Posterior vena cava (tissue), 2 donors: ENCODE data around the gene NKPD1. TPM values are rescaled to one million over a fixed set of nuclear protein-coding genes. Genes with fewer than 3 reads are reported as not detected.

Experiments
- DNase-seq: peaks from one replicate; pipeline ENCODE4 v3.0.0-alpha.2; 2020; ENCODE audit warnings: low spot score
- intact Hi-C, 2 donors: fragments of 100-400 bp; cut with DNase I; formaldehyde crosslinking; loops; one replicate each; pipeline versions ENCODE4 v1.14.1 to v1.14.2; 2022 to 2023
- total RNA-seq, 2 donors: library from RNA; stranded (reverse); fragmentation: NEBNext Ultra II Directional; extraction: Animal tissue kit (Norgen Biotek cat#: 25700); gene quantifications; one replicate each; pipeline ENCODE4 v1.2.1, GENCODE V29; 2021
- donor health status: DM: yes; HTN: yes; CAD: no.
- donor health status: DM: yes; HTN: yes; CAD: no.

Gene NKPD1
- total RNA-seq, 2 donors from 2014 or later: not detected

GRCh38 chr19:45159210-45159970 is 1.4 kb downstream of the NKPD1 start:
- intact Hi-C loops: no loop called here
- no peak for DNase-seq

GRCh38 chr19:45158503-45159209 is 2.1 kb downstream of the NKPD1 start:
- intact Hi-C loops: no loop called here
- DNase-seq: no peak

- intact Hi-C loops: no loop called here
- no peak for DNase-seq
Measured at GRCh38 chr19:45156751-45157150, 4.0 kb downstream of the NKPD1 start.

- DNase-seq: no peak
- intact Hi-C loops: no loop called here
Measured at GRCh38 chr19:45156011-45156630, 4.7 kb downstream of the NKPD1 start.

GRCh38 chr19:45154064-45154827 is 6.5 kb downstream of the NKPD1 start:
- intact Hi-C loops: no loop called here
- no peak for DNase-seq

- no peak for DNase-seq
- intact Hi-C loops: no loop called here
Measured at GRCh38 chr19:45153339-45154063, 7.3 kb downstream of the NKPD1 start.

GRCh38 chr19:45152504-45153338 is 8.1 kb downstream of the NKPD1 start:
- DNase-seq: no peak
- intact Hi-C loops: no loop called here

GRCh38 chr19:45151821-45152503 is 8.8 kb downstream of the NKPD1 start:
- intact Hi-C loops: no loop called here
- no peak for DNase-seq

- intact Hi-C loops: no loop called here
- no peak for DNase-seq
Measured at GRCh38 chr19:45151320-45151719, 9.5 kb downstream of the NKPD1 start.

GRCh38 chr19:45150751-45151281 is 10.0 kb downstream of the NKPD1 start:
- no peak for DNase-seq
- intact Hi-C loops: no loop called here

- intact Hi-C loops: no loop called here
- DNase-seq: no peak
Measured at GRCh38 chr19:45150180-45150579, 10.6 kb downstream of the NKPD1 start.

GRCh38 chr19:45149129-45149528 is 11.7 kb downstream of the NKPD1 start:
- no peak for DNase-seq
- intact Hi-C loops: no loop called here

- intact Hi-C loops: no loop called here
Measured at GRCh38 chr19:45147835-45148676, 12.7 kb downstream of the NKPD1 start.

GRCh38 chr19:45146741-45147205 is 14.0 kb downstream of the NKPD1 start:
- intact Hi-C loops: no loop called here

More at GRCh38 chr19:45147835-45148676, 12.7 kb downstream of the NKPD1 start:
- DNase-seq: no peak

GRCh38 chr19:45146251-45146650 is 14.5 kb downstream of the NKPD1 start:
- intact Hi-C loops: no loop called here
- DNase-seq: no peak

More at GRCh38 chr19:45146741-45147205, 14.0 kb downstream of the NKPD1 start:
- no peak for DNase-seq
